ENCODE measurements around the gene BPIFA1.

Gene BPIFA1

DNA sequence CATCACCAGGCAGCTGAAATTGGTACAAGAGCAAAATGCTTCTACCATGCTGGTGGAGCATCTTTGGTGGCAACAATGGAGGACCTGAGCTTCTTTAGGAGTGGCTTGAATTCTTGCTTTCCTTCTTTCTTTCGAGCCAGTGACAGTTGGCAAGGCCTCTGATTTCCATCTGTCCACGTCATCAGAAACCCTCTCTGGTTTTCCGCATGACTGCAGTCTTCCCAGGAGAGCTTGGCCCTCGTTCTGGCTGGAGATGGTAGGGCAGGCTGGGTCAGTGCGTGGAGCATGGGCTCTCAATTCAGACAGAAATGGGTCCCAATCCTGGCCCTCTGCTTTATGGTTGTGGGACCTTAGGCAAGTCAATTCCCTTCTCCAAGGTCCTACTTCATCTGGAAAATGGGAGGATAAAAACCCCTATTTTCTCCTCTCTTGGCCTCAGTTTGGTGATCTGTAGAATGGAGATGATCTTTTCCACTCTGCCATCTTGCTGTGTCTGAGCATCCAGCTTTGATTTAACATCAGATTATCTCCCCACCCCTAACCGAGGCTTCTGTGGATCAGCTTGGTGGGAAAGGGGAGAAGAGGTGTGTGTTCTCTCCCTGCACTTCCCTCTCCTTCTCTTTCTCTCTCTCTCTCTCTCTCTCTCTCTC, 43.6 kb downstream of the BPIFA1 start:
- no peak for DNase-seq

DNA sequence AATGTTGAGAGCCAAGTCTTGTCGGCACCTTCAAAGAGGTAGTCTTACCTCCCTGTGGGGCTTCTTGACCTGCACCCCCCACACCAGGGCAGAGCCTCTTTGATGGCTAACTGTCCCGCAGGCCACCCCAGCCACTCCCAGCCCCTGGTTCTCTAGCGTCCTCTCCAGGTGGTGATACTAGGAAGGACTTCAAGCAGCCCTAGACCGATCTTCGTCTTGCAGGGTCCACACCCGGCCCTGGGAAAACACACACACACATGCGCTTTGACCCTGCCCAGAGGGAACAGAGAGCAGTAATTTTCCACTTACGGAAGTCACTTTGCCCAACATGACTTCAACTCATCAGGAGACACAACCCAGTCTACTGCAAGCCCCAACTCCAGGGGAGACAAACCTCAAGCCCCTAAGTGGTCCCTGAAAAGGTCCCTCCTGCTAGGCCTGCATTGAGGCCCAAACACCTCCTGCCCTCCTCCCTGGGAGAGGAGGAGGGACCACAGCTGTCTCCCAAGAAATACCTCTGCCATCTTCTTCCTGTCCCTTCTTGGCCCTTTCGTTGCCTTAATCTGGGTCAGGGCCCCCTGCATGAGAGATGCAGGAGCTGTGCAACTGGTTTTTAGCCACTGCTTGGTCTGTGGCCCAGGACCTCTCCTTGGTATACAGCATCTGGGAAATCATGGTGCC, 44.3 kb downstream of the BPIFA1 start:
- no peak for DNase-seq

DNA sequence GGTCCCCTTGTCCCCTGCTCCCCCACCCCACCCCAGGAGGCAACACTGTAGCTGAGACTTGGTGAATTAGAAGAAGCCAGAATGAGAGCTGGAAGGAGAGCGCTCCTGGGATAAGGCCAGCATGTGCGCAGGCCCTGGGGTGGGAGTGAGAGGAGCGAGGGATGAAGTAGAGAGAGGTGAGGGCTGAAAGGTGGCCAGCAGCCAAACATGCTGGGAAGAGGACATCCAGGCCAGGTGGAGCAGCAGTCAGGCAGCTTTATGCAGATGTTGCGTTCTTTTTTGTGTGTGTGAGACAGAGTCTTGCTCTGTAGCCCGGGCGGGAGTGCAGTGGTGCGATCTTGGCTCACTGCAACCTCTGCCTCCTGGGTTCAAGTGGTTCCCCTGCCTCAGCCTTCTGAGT, 45.0 kb downstream of the BPIFA1 start:
- no peak for DNase-seq

DNA sequence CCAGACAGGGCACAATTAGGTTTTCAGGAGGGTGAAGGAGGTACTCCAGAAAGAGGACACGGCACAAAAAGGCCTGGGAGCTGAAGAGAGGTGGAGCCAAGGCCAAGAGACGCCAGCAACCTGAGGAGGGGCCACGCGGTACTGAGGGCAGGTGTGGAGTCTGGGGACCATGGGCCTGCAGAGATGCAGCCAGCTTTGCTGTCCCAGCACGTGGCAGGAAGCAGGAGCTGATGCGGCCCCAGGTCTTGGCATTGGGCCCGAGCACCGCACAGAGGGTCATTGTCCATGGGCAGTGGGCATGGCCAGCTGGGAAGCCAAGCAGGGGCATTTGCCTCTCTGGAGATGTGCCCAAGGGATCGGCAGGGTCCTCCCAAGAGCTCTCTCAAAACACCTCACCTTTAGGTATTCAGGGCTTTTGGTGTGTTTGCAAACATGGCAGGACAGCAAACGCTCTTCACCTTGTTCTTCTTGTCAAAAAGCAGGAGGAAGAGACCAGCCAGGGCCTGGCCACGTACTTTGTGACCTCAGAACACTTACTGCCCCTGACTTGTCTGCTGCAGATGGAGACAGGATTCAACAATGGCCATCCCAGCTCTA, 45.9 kb downstream of the BPIFA1 start:
- DNase-seq = no peak

DNA sequence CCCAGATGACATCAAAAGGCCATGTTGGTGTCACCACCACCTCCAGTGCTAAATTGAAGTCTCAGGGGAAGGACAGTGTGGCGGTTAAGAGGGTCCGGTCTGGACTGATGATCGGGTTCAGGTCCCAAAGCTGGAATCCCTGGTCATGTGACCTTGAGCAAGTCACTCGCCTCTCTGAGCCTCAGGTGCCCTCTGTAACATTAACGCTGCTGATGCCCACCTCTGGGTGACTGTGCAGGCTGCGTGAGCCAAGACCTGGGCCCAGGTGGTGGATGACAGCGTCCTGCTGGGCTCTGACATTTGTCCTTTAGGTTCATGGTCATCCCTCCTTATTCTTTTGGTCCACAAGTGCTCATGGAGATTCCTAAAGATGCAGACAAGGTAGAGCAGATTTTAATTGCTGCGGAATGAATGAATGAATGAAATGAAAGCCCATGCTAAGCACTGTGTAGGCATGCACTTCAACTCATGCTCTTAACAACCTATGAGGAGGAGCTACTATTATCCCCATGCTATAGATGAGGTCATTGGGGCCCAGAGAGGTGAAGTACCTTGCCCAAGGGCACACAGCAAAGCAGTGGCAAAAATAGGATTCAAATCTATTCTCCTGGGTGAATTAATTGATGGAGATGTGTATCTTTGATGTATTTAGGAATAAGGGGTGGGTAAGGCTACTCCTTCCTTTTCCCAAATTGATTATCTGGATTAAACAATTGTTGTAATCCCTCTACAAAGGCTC, 46.6 kb downstream of the BPIFA1 start:
- no peak for DNase-seq

DNA sequence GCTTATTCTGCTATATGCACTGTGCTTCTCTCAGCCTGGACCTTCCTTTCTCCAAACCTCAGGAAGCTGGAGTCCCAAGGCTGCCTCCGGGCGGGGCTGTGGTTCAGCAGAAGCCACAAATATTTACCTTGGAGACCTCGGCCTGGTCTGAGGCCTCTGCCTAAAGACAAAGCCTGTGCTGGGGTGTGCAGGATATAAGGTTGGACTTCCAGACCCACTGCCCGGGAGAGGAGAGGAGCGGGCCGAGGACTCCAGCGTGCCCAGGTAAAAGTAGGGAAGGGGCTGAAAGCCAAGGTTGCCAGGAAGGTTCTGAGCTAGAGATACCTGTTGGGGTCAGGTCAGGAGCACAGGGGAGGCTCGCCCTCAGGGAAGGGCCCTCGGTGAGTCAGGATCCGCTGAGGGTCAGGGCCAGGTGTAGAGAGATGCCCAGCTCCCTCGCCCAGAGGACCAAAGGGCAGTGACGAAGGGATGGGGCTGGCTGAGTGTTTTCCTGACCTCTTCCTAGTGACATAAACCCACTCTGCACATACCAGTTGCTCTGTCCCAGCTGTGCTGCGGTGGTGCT, 47.3 kb downstream of the BPIFA1 start, which contains the start of gene BPIFB1:
Gene BPIFB1 (plus strand): TSS at position 224 of the 565 bp plus-strand sequence. CDS start 2,860 bp downstream, outside the sequence.
- no peak for DNase-seq

DNA sequence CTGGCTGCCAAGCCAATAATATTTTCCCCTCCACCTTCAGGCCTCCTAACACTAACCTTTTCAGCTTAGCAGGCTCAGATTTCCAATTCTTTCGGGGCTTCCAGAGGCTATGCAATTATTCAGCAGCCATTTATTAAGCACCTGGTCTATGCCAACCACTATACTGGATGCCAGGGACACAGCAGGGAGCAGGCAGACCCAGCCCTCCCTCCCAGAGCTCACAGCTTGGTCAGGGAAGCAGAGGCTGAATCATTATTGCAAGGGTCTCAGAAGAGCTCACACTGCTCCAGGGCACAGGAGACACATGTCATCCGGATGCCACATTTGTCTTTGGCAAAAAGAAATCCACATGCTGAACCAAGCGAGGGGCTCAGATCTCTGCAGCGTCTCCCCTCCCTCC, 48.5 kb downstream of the BPIFA1 start:
- DNase-seq = no peak

DNA sequence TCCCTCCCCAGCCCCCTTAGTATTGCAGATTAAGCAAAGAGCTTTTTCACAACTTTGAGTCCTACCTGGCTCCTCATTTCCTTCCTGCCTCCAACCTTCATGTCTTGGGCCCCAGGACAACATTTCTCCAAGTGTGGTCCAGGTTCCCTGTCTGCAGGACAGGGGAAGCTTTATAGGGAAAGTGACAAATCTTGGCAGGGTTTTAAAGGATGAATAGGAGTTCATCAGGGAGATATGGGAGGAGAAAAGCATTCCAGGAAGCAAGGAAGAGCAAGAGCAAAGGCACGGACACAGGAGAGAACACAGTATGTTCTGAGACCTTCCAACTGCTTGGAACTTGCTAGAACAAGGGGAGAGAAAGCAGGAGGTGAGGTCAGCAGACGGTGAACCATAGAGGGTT, 49.1 kb downstream of the BPIFA1 start:
- no peak for DNase-seq

DNA sequence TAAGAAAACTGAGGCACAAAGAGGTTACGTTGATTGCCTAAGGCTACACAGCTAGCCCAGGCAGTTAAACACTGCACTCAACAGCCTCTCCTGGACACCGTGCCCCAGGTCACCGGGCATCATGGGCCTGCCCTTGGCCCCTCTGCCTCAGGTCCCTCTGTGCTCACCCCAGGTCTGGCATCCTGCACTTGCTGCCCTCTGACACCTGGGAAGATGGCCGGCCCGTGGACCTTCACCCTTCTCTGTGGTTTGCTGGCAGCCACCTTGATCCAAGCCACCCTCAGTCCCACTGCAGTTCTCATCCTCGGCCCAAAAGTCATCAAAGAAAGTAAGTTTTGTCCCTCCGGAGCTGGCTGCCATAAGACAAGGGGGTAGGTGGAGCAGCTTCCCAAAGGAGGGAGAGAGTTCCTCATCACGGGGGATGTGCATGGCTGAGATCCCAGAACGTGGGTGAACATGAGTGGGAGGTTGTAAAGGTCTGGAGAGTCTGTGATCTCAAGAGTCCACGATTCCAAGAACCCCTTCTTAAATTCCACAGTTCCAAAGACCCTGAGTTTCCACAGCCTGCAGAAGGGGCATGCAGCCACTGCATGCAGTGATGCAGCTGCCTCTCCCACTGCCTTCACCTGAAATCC, 50.2 kb downstream of the BPIFA1 start:
- no peak for DNase-seq

DNA sequence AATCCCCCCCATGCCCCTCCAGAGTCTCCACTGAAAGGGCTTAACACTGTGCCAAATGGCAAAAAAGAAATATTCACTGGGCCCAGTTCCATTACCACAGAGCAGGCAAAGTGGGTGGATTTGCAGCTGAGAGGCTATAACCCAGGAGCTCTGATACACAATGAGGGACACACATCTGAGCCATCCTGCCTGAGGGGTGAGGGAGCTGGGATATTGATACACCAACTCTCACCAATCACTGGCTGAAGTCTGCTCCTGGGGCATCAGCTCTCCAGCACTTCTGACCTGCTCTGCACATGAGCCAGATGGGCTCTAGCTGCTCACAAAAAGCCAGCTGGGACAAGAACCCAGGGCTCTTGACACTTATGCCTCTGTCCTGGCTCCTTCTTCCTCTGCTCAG, 52.1 kb downstream of the BPIFA1 start:
- no peak for DNase-seq

DNA sequence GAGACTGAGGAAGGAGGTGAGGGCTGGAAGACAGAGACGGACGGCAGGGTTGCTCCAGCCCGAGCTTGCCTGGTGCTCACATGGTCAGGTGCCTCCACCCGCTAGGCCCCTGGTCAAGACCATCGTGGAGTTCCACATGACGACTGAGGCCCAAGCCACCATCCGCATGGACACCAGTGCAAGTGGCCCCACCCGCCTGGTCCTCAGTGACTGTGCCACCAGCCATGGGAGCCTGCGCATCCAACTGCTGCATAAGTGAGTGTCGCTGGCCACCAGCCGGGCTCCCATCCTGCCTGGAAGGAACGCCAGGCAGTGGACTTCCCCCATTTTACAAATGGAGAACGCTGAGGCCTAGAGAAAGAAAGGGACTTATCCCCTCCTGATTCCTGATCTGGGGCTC, 55.1 kb downstream of the BPIFA1 start:
- no peak for DNase-seq

DNA sequence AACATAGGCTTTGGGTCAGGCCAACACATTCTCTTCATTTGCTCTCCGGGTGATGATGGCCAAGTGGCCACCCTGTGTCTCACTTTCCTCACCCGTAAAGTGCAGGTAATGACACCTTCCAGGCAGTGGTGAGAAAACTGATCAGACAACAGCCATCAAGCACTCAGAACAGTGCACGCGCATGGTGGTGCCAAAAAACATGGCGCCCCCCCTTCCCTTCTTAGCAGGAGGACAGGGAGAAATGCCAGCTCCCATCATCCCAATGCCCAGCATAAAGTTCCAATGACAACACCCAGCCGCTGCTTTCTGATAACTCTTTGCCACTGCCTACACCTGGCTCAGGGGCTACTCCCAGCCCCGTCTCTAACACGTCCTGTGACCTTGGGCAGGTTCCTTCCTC, 55.6 kb downstream of the BPIFA1 start:
- DNase-seq = no peak

DNA sequence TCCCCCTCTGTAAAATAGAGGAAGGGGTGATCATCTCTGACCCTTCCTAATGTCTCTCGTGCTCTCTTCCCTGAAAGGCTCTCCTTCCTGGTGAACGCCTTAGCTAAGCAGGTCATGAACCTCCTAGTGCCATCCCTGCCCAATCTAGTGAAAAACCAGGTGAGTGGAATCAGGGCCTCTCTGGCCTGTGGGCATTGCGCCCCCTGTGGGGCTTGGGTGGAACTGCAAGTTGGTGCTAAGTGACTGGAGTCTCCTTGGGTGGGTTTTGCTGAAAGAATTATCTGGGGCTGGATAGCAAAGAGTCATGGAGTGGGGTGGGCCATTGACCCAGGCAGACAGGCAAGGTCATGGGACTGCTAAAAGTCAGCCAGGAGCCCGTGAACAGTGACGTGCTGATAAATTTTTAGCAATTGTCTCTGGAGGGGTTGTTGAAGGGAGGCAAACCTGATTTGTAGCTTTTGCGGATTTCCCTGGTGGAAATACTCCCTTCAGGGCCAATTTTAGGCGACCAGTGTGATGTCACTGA, 56.1 kb downstream of the BPIFA1 start:
- DNase-seq = peak in 1 of 2 donors; percentile 11
